IMR-90 (cell line): ENCODE results near the gene FERMT3. TPM values are rescaled to one million over a fixed set of nuclear protein-coding genes. Genes with fewer than 3 reads are reported as not detected.

Experiments
- ATAC-seq: fragments of 200-7000 bp; cut with Tn5 transposase; 2 replicates; pipeline ENCODE4 v1.9.1; 2020; ENCODE audit warnings: low read depth, mild to moderate bottlenecking, moderate library complexity
- BruUV-seq: library from RNA; stranded (reverse); fragments of 400-500 nt; replicated peaks from 2 replicates; lab custom pipeline; 2021; lab: Mats Ljungman, UMichigan
- CTCF ChIA-PET: fragments of 300-600 bp; formaldehyde crosslinking; extraction: SDS; loops from one replicate; lab custom pipeline; 2021; ENCODE audit warnings: antibody characterized with exemption; lab: Yijun Ruan, JAX
- POLR2A ChIA-PET: fragments of 300-600 bp; sonication (Branson Sonifier 250); formaldehyde crosslinking; loops from one replicate; lab custom pipeline; 2022; ENCODE audit warnings: antibody characterized with exemption; ENCODE audit not compliant: unreplicated experiment; lab: Charles Lee
- DNase-seq: peaks from one replicate; pipeline ENCODE4 v3.0.0; 2013
- H2AFZ ChIP-seq: replicated peaks from 2 replicates; pipeline ENCODE3; 2013; ENCODE audit warnings: low read length, mild to moderate bottlenecking; ENCODE audit not compliant: poor library complexity
- H2AK5ac ChIP-seq: 2 replicates; pipeline ENCODE4 v1.6.1; 2013; ENCODE audit warnings: low read depth, low read length, inconsistent platforms
- H2AK9ac ChIP-seq: replicated peaks from 2 replicates; pipeline ENCODE3; 2013; ENCODE audit warnings: mild to moderate bottlenecking, low read depth, low read length, moderate library complexity; ENCODE audit not compliant: poor library complexity
- H2BK120ac ChIP-seq: 2 replicates; pipeline ENCODE4 v1.6.1; 2013; ENCODE audit warnings: low read depth, low read length, inconsistent platforms
- H2BK15ac ChIP-seq: 3 replicates; pipeline ENCODE4 v1.6.1; 2013; ENCODE audit warnings: low read depth, low read length, inconsistent platforms
- H2BK20ac ChIP-seq: 2 replicates; pipeline ENCODE4 v1.6.1; 2013; ENCODE audit warnings: low read depth, mild to moderate bottlenecking, inconsistent platforms, low read length, moderate library complexity
- H2BK5ac ChIP-seq: 2 replicates; pipeline ENCODE4 v1.6.1; 2013; ENCODE audit warnings: mild to moderate bottlenecking, low read depth, low read length, inconsistent platforms; ENCODE audit not compliant: poor library complexity, severe bottlenecking
- H3K14ac ChIP-seq: replicated peaks from 2 replicates; pipeline ENCODE4 v1.6.1; 2013; ENCODE audit warnings: low read depth, low read length, inconsistent platforms
- H3K18ac ChIP-seq: 2 replicates; pipeline ENCODE4 v1.6.1; 2013; ENCODE audit warnings: low read depth, low read length, control low read depth
- H3K23ac ChIP-seq: 2 replicates; pipeline ENCODE4 v1.6.1; 2013; ENCODE audit warnings: low read depth, low read length, inconsistent platforms
- H3K27ac ChIP-seq: 2 replicates; pipeline ENCODE4 v1.5.1; 2013; ENCODE audit warnings: mild to moderate bottlenecking, control low read depth, low read length; ENCODE audit not compliant: insufficient read depth
- H3K27me3 ChIP-seq: 2 replicates; pipeline ENCODE4 v1.6.1; 2013; ENCODE audit warnings: low read length; ENCODE audit not compliant: control insufficient read depth, insufficient read depth
- H3K36me3 ChIP-seq: 2 replicates; pipeline ENCODE4 v1.6.1; 2013; ENCODE audit warnings: low read length, mixed read lengths; ENCODE audit not compliant: control insufficient read depth, insufficient read depth
- H3K4ac ChIP-seq: 2 replicates; pipeline ENCODE4 v1.6.1; 2013; ENCODE audit warnings: low read depth, low read length, inconsistent platforms
- H3K4me1 ChIP-seq: 2 replicates; pipeline ENCODE4 v1.6.1; 2013; ENCODE audit warnings: low read length, mixed read lengths; ENCODE audit not compliant: control insufficient read depth, insufficient read depth
- H3K4me2 ChIP-seq: 2 replicates; pipeline ENCODE4 v1.6.1; 2013; ENCODE audit warnings: low read depth, mild to moderate bottlenecking, control low read depth, low read length, moderate library complexity
- H3K4me3 ChIP-seq: 2 replicates; pipeline ENCODE4 v1.5.1; 2013; ENCODE audit warnings: low read depth, mild to moderate bottlenecking, control low read depth, low read length, moderate library complexity; ENCODE audit not compliant: insufficient read depth
- H3K56ac ChIP-seq: 2 replicates; pipeline ENCODE4 v1.6.1; 2013; ENCODE audit warnings: low read length, inconsistent platforms; ENCODE audit not compliant: insufficient read depth; ENCODE audit errors: extremely low read depth
- H3K79me1 ChIP-seq, 2 experiments: 2 replicates each; pipeline ENCODE4 v1.6.1; 2013; ENCODE audit warnings: low read length in 2 of 2, inconsistent platforms in 1 of 2, low read depth in 1 of 2
- H3K9ac ChIP-seq: 2 replicates; pipeline ENCODE4 v1.6.1; 2013; ENCODE audit warnings: low read depth, low read length, control low read depth
- H3K9me1 ChIP-seq: 2 replicates; pipeline ENCODE4 v1.6.1; 2013; ENCODE audit warnings: low read length, inconsistent platforms; ENCODE audit not compliant: insufficient read depth
- H3K9me3 ChIP-seq: 2 replicates; pipeline ENCODE4 v1.6.1; 2013; ENCODE audit warnings: low read length; ENCODE audit not compliant: control insufficient read depth, insufficient read depth
- H4K20me1 ChIP-seq: 2 replicates; pipeline ENCODE4 v1.6.1; 2013; ENCODE audit warnings: low read length, inconsistent platforms; ENCODE audit not compliant: insufficient read depth
- H4K5ac ChIP-seq: 2 replicates; pipeline ENCODE4 v1.6.1; 2013; ENCODE audit warnings: mild to moderate bottlenecking, low read depth, low read length, control low read depth
- H4K8ac ChIP-seq, 2 experiments: 2 replicates each; pipeline ENCODE4 v1.6.1; 2013; ENCODE audit warnings: low read depth in 2 of 2, low read length in 2 of 2, control low read depth in 1 of 2, inconsistent platforms in 1 of 2
- H4K91ac ChIP-seq: 2 replicates; pipeline ENCODE4 v1.6.1; 2013; ENCODE audit warnings: low read depth, low read length, inconsistent platforms; ENCODE audit not compliant: insufficient read depth
- BHLHE40 ChIP-seq: fragments of 150-350 bp; IDR thresholded peaks from 2 replicates; pipeline ENCODE4 v1.6.1; 2016; ENCODE audit warnings: mild to moderate bottlenecking, low read depth, low read length
- RFX5 ChIP-seq: IDR thresholded peaks from 2 replicates; pipeline ENCODE4 v1.8.0; 2012; ENCODE audit warnings: low read depth, mild to moderate bottlenecking, low read length, moderate library complexity
- WGBS, 2 experiments: methylation state at CpG; one replicate each; pipeline versions ENCODE4 v1.1.5 to v1.1.7; 2013; ENCODE audit warnings: missing lambda C conversion rate in 2 of 2; ENCODE audit not compliant: insufficient read length in 1 of 2; ENCODE audit errors: extremely low coverage in 2 of 2; 5-methylcytosine and 5-hydroxymethylcytosine counted together
- dilution Hi-C: fragments of 300-500 bp; cut with HindIII; formaldehyde crosslinking; loops from one replicate; pipeline ENCODE4 v1.14.3; 2018; ENCODE audit warnings: low sequenced_read_pairs; ENCODE audit not compliant: unreplicated experiment
- in situ Hi-C: fragments of 300-500 bp; cut with MboI; formaldehyde crosslinking; loops from 3 replicates; pipeline ENCODE4 v1.14.3; 2019; ENCODE audit warnings: low sequenced_read_pairs, inconsistent platforms, mixed read lengths
- intact Hi-C: fragments of 100-400 bp; cut with micrococcal nuclease; formaldehyde crosslinking; loops from 2 replicates; pipeline ENCODE4 v1.10.0; 2022
- polyA plus RNA-seq, 3 experiments: library from polyadenylated mRNA; depleted of rRNA; stranded (reverse); fragments of >200 nt; gene quantifications; 2 replicates each; pipeline ENCODE4 v1.2.3, GENCODE V29; 2012; ENCODE audit warnings: low replicate concordance in 1 of 3
- total RNA-seq: library from RNA; depleted of rRNA; stranded (reverse); fragments of >200 nt; gene quantifications from 2 replicates; pipeline ENCODE4 v1.2.3, GENCODE V29; 2012

The FERMT3 gene
- total and polyA plus RNA-seq, 2 of the 4 experiments (the other 2 are of a cell fraction) = 0.36 to 2.3 TPM

DNA sequence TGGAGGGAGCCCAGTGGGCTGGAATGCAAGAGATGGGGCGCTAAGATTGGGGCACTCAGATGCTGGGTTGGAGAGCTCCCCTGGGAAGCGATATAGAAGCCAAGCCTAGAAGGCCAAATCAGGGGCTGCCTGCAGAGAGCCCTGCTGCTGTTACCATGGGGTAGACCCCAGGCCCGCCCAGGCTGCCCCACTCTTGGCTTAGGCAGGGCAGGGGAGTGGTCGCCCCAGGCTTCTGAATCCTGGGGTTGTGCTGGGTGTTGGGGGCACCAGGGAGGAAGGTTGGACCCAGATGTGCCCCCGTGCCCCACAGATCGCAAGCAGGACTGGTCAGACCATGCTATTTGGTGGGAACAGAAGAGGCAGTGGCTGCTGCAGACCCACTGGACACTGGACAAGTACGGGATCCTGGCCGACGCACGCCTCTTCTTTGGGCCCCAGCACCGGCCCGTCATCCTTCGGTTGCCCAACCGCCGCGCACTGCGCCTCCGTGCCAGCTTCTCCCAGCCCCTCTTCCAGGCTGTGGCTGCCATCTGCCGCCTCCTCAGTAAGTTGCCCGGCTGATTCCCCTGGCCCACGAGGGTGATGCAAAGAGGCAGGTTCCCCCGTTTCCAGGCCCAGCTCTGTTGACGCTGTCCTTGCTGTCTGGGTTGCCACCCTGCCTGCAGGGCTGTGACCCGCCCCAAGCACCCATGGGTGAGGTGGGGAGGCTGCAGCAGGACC is 3.9 kb downstream of the FERMT3 start:
- H3K9me1 ChIP-seq = no peaks in the 10 kb centered on the region; the same call in 1 of the 2 replicates
- in situ Hi-C loops = no loop called here
- no peak overlapping the region for H3K4me2 ChIP-seq
- ChIA-PET CTCF (no interaction called here), POLR2A (no interaction called here)
- no peak overlapping the region for H3K14ac ChIP-seq
- H3K36me3 ChIP-seq = peaks cover 15% of the 10 kb centered on the region
- H3K4me3 ChIP-seq = no peak overlapping the region
- H2AK9ac ChIP-seq = peak overlapping the region; percentile 50
- H3K18ac ChIP-seq = no peak overlapping the region
- H3K23ac ChIP-seq = no peak overlapping the region
- no peak overlapping the region for H3K56ac ChIP-seq
- peaks cover 10% of the 10 kb centered on the region for H3K4me1 ChIP-seq
- H4K5ac ChIP-seq = no peak overlapping the region
- WGBS, 2 experiments = 96% methylated on average over 7 of the region's 24 CpGs; no CpG with 5 or more reads in 1 of the 2 experiments
- TF ChIP-seq RFX5 (no peak), BHLHE40 (no peak)
- H3K4ac ChIP-seq = no peak overlapping the region
- H3K27me3 ChIP-seq = no peaks in the 10 kb centered on the region
- H3K79me1 ChIP-seq = peaks cover 0 to 17% of the 10 kb centered on the region in 2 experiments; a peak in 2 of 4 replicates
- no peak overlapping the region for H3K9ac ChIP-seq
- DNase-seq (no peak), ATAC-seq (no peak)
- H3K27ac ChIP-seq = no peak overlapping the region
- no peak overlapping the region for H2BK15ac ChIP-seq
- intact Hi-C loops = no loop called here
- H2BK5ac ChIP-seq = no peak overlapping the region
- no peak overlapping the region for H4K8ac ChIP-seq
- no peaks in the 10 kb centered on the region; the same call in 1 of the 2 replicates for H4K20me1 ChIP-seq
- H3K9me3 ChIP-seq = no peaks in the 10 kb centered on the region
- H2BK120ac ChIP-seq = no peak overlapping the region
- BruUV-seq = no TSS peak
- H2BK20ac ChIP-seq = no peak overlapping the region
- H2AK5ac ChIP-seq = no peak overlapping the region
- H4K91ac ChIP-seq = no peak overlapping the region
- dilution Hi-C loops = no loop called here
- no peak overlapping the region for H2AFZ ChIP-seq
